MM.1S (cell line): ENCODE data around the gene RPE65.

Experiments used
- DNase-seq: peaks from one replicate; pipeline ENCODE4 v3.0.0-alpha.2; 2015
- H2AFZ ChIP-seq: fragments of 300-600 bp; sonication (generic); 2 replicates; pipeline ENCODE4 v1.6.0; 2016; ENCODE audit warnings: antibody characterized with exemption, low read length
- H3F3A ChIP-seq: fragments of 300-600 bp; sonication (generic); 2 replicates; pipeline ENCODE4 v1.6.1; 2016; ENCODE audit warnings: mild to moderate bottlenecking, antibody characterized with exemption, low read length, moderate library complexity, mixed read lengths; ENCODE audit not compliant: insufficient read depth
- H3K27ac ChIP-seq: fragments of 300-600 bp; sonication (generic); 2 replicates; pipeline ENCODE4 v1.5.1; 2016; ENCODE audit warnings: mild to moderate bottlenecking, low read length
- H3K27me3 ChIP-seq: fragments of 300-600 bp; sonication (generic); replicated peaks from 2 replicates; pipeline ENCODE4 v1.6.0; 2016; ENCODE audit warnings: low read length; ENCODE audit not compliant: insufficient read depth
- H3K36me3 ChIP-seq: fragments of 300-600 bp; sonication (generic); replicated peaks from 2 replicates; pipeline ENCODE4 v1.6.1; 2016; ENCODE audit warnings: mild to moderate bottlenecking, low read length, mixed read lengths; ENCODE audit not compliant: insufficient read depth
- H3K4me1 ChIP-seq: fragments of 300-600 bp; sonication (generic); 2 replicates; pipeline ENCODE4 v1.6.1; 2016; ENCODE audit warnings: low read length, mixed read lengths
- H3K4me2 ChIP-seq: fragments of 300-600 bp; sonication (generic); 2 replicates; pipeline ENCODE4 v1.6.0; 2016; ENCODE audit warnings: low read depth, low read length
- H3K4me3 ChIP-seq: fragments of 300-600 bp; sonication (generic); 2 replicates; pipeline ENCODE4 v1.5.1; 2016; ENCODE audit warnings: low read length, mixed read lengths
- H3K79me2 ChIP-seq: fragments of 300-600 bp; sonication (generic); 2 replicates; pipeline ENCODE4 v1.6.1; 2016; ENCODE audit warnings: mixed run types, low read length, mixed read lengths
- H3K9ac ChIP-seq: fragments of 300-600 bp; sonication (generic); 2 replicates; pipeline ENCODE4 v1.6.1; 2016; ENCODE audit warnings: low read length, mixed read lengths
- H3K9me2 ChIP-seq: fragments of 300-600 bp; sonication (generic); replicated peaks from 2 replicates; pipeline ENCODE4 v1.6.1; 2016; ENCODE audit warnings: mild to moderate bottlenecking, low read length, mixed read lengths; ENCODE audit not compliant: insufficient read depth
- H3K9me3 ChIP-seq: fragments of 300-600 bp; sonication (generic); replicated peaks from 2 replicates; pipeline ENCODE4 v1.6.1; 2016; ENCODE audit warnings: mild to moderate bottlenecking, low read length, mixed read lengths; ENCODE audit not compliant: insufficient read depth
- H4K20me1 ChIP-seq: fragments of 300-600 bp; sonication (generic); 2 replicates; pipeline ENCODE4 v1.6.1; 2016; ENCODE audit warnings: mild to moderate bottlenecking, low read length, moderate library complexity, mixed read lengths; ENCODE audit not compliant: insufficient read depth
- CTCF ChIP-seq: fragments of 300-600 bp; sonication (generic); IDR thresholded peaks from 2 replicates; pipeline ENCODE4 v1.5.1; 2016; ENCODE audit warnings: antibody characterized with exemption, low read length, mixed read lengths
- EZH2 ChIP-seq: fragments of 300-600 bp; sonication (generic); optimal IDR thresholded peaks from 2 replicates; pipeline ENCODE3; 2017; ENCODE audit warnings: low read depth, mild to moderate bottlenecking, antibody characterized with exemption, low read length, mixed read lengths
- EZH2phosphoT487 ChIP-seq: fragments of 300-600 bp; sonication (generic); IDR thresholded peaks from 2 replicates; pipeline ENCODE4 v1.6.1; 2018; ENCODE audit warnings: antibody characterized with exemption, low read length

RPE65 gene

GRCh38 chr1:68490046-68490651, 40.4 kb upstream of the RPE65 start:
- Histone ChIP-seq H3K79me2 (peaks cover 28% of the 10 kb centered on the region), H3K4me3 (no peak overlapping the region), H3K4me2 (no peak overlapping the region), H3K27me3 (no peaks in the 10 kb centered on the region), H3K27ac (no peak overlapping the region), H3K9ac (no peak overlapping the region), H3F3A (no peaks in the 10 kb centered on the region), H3K4me1 (0 out of 2 replicates have a peak, but pooled peaks cover under 1% of the 10 kb centered on the region), H3K9me3 (no peaks in the 10 kb centered on the region), H3K9me2 (no peaks in the 10 kb centered on the region), H3K36me3 (no peaks in the 10 kb centered on the region; the same call in 1 of the 2 replicates), H4K20me1 (no peaks in the 10 kb centered on the region), H2AFZ (no peak overlapping the region)
- no peak for DNase-seq
- no peak for TF ChIP-seq EZH2
- TF ChIP-seq CTCF: no peak
- no peak for TF ChIP-seq EZH2phosphoT487

- H3K36me3 ChIP-seq: peaks cover 14% of the 10 kb centered on the region; the same call in 1 of the 2 replicates
Observed at GRCh38 chr1:68485431-68486022, 35.8 kb upstream of the RPE65 start.

GRCh38 chr1:68484618-68485017, 34.9 kb upstream of the RPE65 start:
- H3K27ac ChIP-seq: no peak overlapping the region
- no peak overlapping the region for H3K9ac ChIP-seq
- DNase-seq: no peak
- TF ChIP-seq CTCF (no peak), EZH2phosphoT487 (no peak), EZH2 (no peak)
- no peaks in the 10 kb centered on the region for H3K4me1 ChIP-seq
- no peak overlapping the region for H3K4me3 ChIP-seq
- peaks cover 14% of the 10 kb centered on the region; the same call in 1 of the 2 replicates for H3K36me3 ChIP-seq
- H3K9me3 ChIP-seq: no peaks in the 10 kb centered on the region
- H3K27me3 ChIP-seq: no peaks in the 10 kb centered on the region
- H4K20me1 ChIP-seq: no peaks in the 10 kb centered on the region
- no peak overlapping the region for H3K4me2 ChIP-seq
- no peaks in the 10 kb centered on the region for H3K79me2 ChIP-seq
- H3K9me2 ChIP-seq: no peaks in the 10 kb centered on the region
- H3F3A ChIP-seq: no peaks in the 10 kb centered on the region
- H2AFZ ChIP-seq: no peak overlapping the region

More at GRCh38 chr1:68485431-68486022, 35.8 kb upstream of the RPE65 start:
- H2AFZ ChIP-seq: no peak overlapping the region
- no peak for DNase-seq
- no peaks in the 10 kb centered on the region for H3K9me3 ChIP-seq
- no peaks in the 10 kb centered on the region for H3K4me1 ChIP-seq
- H3K27me3 ChIP-seq: no peaks in the 10 kb centered on the region
- no peak overlapping the region for H3K9ac ChIP-seq
- no peak overlapping the region for H3K27ac ChIP-seq
- H3K4me2 ChIP-seq: no peak overlapping the region
- H3K4me3 ChIP-seq: no peak overlapping the region
- TF ChIP-seq CTCF (no peak), EZH2phosphoT487 (no peak), EZH2 (no peak)
- H4K20me1 ChIP-seq: no peaks in the 10 kb centered on the region
- no peaks in the 10 kb centered on the region for H3K9me2 ChIP-seq
- H3K79me2 ChIP-seq: 0 out of 2 replicates have a peak, but pooled peaks cover under 1% of the 10 kb centered on the region
- H3F3A ChIP-seq: no peaks in the 10 kb centered on the region
